Breast epithelium (tissue), 4 donors: ENCODE measurements around the gene PAX7. TPM values are rescaled to one million over a fixed set of nuclear protein-coding genes. Genes with fewer than 3 reads are reported as not detected.

ENCODE experiments used
- DNase-seq, 2 donors: peaks; one replicate each; pipeline ENCODE4 v3.0.0-alpha.2; 2019; ENCODE audit warnings: low spot score in 2 of 2
- H3K27ac ChIP-seq, 2 donors: fragments of 200-600 bp; sonication (generic) in 1 of 2; one replicate each; pipeline ENCODE4 v1.5.1; 2016 to 2019; ENCODE audit warnings: mild to moderate bottlenecking in 1 of 2
- H3K27me3 ChIP-seq, 2 donors: fragments of 200-600 bp; sonication (generic) in 1 of 2; one replicate each; pipeline versions ENCODE4 v1.5.1 to v1.6.0; 2017 to 2019; ENCODE audit warnings: control low read depth in 1 of 2, mild to moderate bottlenecking in 1 of 2
- H3K36me3 ChIP-seq: fragments of 200-600 bp; one replicate; pipeline ENCODE4 v1.5.1; 2019
- H3K4me1 ChIP-seq, 2 donors: fragments of 200-600 bp; sonication (generic); one replicate each; pipeline ENCODE4 v1.5.1; 2016 to 2019; ENCODE audit warnings: control low read depth in 1 of 2
- H3K4me3 ChIP-seq, 3 donors: fragments of 200-600 bp; sonication (generic); 1 replicate in 2 of 3; 2 replicates in 1 of 3; pipeline ENCODE4 v1.5.1; 2016 to 2019; ENCODE audit warnings: mild to moderate bottlenecking in 3 of 3, moderate library complexity in 2 of 3
- H3K9me3 ChIP-seq, 2 donors: fragments of 200-600 bp; sonication (generic) in 1 of 2; one replicate each; pipeline ENCODE4 v1.5.1; 2016 to 2019; ENCODE audit warnings: control low read depth in 1 of 2
- POLR2A ChIP-seq: fragments of 450-650 bp; IDR thresholded peaks from one replicate; pipeline ENCODE4 v1.6.1; 2016; ENCODE audit warnings: antibody characterized with exemption, mild to moderate bottlenecking, moderate library complexity
- POLR2AphosphoS5 ChIP-seq, 3 donors: sonication (generic); formaldehyde crosslinking; IDR thresholded peaks; one replicate each; pipeline ENCODE4 v1.6.1; 2017; ENCODE audit warnings: antibody characterized with exemption in 3 of 3
- intact Hi-C: fragments of 100-400 bp; cut with DNase I; formaldehyde crosslinking; loops from one replicate; pipeline ENCODE4 v1.15.1; 2023; ENCODE audit warnings: low total_unique reads
- total RNA-seq, 3 donors: library from RNA; depleted of rRNA; stranded (reverse); fragments of >200 nt; gene quantifications; one replicate each; pipeline ENCODE4 v1.1.0, GENCODE V29; 2016
- TF ChIP-seq, protein P1 (sequence below), 3 donors: fragments of 450-650 bp; IDR thresholded peaks; one replicate each; pipeline ENCODE4 v1.5.1; 2016 to 2017; ENCODE audit warnings: antibody characterized with exemption in 3 of 3, mild to moderate bottlenecking in 3 of 3, moderate library complexity in 3 of 3

The PAX7 gene
- total RNA-seq, 3 donors from 2014 or later: not detected

DNA sequence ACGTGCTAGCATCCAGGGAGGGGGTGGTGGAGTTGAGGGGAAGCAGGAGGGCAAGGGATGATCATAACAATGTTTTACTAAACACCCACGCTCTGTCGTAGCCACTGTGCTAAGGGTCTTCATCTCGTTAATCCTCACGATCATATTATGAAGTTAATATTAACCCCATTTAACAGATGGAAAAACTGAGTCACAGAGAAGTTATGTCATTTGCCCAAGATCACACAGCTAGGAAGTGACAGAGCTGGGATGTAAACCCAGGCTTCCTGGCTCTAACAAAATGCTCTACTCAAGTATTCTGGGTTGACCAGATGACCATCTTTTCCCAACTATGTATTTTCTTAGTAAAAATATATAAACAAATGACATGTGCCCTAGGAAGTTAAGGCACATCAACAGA, 140.2 kb downstream of the PAX7 start:
- Histone ChIP-seq H3K27me3 (peaks cover 0 to 65% of the 10 kb centered on the region in 2 donors), H3K36me3 (no peaks in the 10 kb centered on the region), H3K4me3 (no peak overlapping the region), H3K4me1 (no peaks in the 10 kb centered on the region), H3K9me3 (no peaks in the 10 kb centered on the region), H3K27ac (no peak overlapping the region)
- TF ChIP-seq POLR2AphosphoS5 (IDR thresholded peaks at IDR 0.05) (no peak), POLR2A (no peak)
- TF ChIP-seq, protein P1, sequence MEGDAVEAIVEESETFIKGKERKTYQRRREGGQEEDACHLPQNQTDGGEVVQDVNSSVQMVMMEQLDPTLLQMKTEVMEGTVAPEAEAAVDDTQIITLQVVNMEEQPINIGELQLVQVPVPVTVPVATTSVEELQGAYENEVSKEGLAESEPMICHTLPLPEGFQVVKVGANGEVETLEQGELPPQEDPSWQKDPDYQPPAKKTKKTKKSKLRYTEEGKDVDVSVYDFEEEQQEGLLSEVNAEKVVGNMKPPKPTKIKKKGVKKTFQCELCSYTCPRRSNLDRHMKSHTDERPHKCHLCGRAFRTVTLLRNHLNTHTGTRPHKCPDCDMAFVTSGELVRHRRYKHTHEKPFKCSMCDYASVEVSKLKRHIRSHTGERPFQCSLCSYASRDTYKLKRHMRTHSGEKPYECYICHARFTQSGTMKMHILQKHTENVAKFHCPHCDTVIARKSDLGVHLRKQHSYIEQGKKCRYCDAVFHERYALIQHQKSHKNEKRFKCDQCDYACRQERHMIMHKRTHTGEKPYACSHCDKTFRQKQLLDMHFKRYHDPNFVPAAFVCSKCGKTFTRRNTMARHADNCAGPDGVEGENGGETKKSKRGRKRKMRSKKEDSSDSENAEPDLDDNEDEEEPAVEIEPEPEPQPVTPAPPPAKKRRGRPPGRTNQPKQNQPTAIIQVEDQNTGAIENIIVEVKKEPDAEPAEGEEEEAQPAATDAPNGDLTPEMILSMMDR (IDR thresholded peaks at IDR 0.05): no peak
- no peak for DNase-seq
- intact Hi-C loops: no loop called here

DNA sequence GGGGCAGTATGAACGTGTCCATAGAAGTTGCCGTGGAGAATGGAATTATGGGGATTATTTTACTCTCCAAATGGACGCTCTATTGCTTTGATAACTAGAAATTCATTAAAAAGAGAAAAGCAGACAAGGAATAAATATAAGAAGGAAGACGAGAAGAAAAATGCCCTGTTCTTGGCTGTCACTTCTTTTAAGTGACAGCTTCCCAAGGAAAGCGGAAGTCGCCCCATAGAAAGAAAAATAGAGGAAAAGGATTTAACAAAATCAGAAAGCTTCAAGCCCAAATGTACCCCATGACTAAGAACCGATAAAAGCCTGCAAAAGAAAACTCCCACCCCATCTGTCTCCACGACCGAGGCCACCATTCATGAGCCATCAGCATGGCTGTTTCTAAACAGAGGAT, 143.1 kb downstream of the PAX7 start:
- DNase-seq: no peak
- intact Hi-C loops: no loop called here
- Histone ChIP-seq H3K9me3 (no peaks in the 10 kb centered on the region), H3K4me1 (no peaks in the 10 kb centered on the region), H3K27me3 (peaks cover 0 to 44% of the 10 kb centered on the region in 2 donors), H3K27ac (no peak overlapping the region), H3K4me3 (no peak overlapping the region), H3K36me3 (no peaks in the 10 kb centered on the region)
- TF ChIP-seq, protein P1 (IDR thresholded peaks at IDR 0.05): no peak
- TF ChIP-seq POLR2AphosphoS5 (IDR thresholded peaks at IDR 0.05) (no peak), POLR2A (no peak)

DNA sequence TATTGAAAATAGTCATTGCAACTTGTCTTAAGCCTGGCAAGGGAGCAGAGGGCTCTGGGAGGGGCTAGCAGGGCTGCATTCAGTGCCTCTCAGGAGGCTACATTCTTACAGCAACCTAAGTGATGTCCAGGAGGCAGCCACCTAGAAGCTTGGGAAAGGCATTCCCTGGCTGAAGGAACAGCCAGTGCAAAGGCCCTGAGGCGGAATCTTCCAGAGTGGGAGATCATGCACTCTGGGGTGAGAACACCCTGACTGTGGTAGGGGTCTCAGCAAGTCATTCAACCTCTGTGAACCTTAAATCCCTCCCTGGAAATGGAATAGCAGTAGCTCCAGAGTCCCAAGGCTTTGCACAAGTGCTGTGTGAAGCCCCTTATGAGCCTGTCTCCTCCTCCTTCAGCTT, 144.7 kb downstream of the PAX7 start:
- intact Hi-C loops: no loop called here
- no peak overlapping the region for H3K27ac ChIP-seq
- no peak for DNase-seq
- TF ChIP-seq POLR2A: no peak
- TF ChIP-seq, protein P1 (IDR thresholded peaks at IDR 0.05): no peak
- no peak for TF ChIP-seq POLR2AphosphoS5 (IDR thresholded peaks at IDR 0.05)
- H3K4me1 ChIP-seq: no peaks in the 10 kb centered on the region
- H3K27me3 ChIP-seq: peaks cover 0 to 31% of the 10 kb centered on the region in 2 donors
- H3K36me3 ChIP-seq: no peaks in the 10 kb centered on the region
- H3K4me3 ChIP-seq: no peak overlapping the region
- H3K9me3 ChIP-seq: no peaks in the 10 kb centered on the region

DNA sequence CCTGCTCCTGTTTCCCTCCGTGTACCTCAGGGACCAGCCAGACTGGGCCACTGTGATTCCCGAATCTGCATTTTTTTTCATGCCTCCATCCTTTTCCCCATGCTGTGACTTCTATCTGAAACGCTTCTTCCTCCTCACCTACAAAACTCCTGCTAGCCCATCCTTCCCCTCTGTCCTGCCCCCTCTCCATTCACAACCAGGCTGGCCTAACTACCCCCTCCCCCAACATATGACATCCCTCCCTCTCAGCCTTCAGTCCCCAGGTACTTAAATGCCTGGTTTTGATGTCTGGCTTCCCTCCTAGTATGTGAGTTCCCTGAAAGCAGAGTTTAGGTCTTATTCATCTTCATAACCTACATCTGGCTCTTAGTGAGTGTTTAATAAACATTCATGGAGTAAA, 146.1 kb downstream of the PAX7 start:
- H3K27me3 ChIP-seq: peaks cover 0 to 27% of the 10 kb centered on the region in 2 donors

DNA sequence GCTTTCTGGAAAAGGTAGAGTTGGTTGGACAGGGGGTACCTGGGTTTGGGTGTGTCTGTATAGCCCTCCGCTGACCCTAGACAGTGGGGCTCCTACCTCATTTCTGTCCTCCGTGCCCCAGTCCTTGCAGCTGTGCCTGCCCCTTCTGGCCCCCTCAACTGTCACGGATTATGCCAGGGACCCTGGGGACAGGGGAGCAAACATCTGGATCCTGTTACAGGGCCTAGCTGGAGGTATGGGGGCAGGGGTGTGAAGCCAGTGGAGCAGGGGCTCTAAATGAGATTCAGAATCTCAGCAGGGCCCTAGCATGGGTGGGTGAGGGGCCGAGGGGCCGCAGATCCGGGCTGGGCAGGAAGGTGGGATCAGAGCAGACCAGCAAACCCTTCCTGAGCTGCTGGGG, 147.8 kb downstream of the PAX7 start:
- intact Hi-C loops: no loop called here
- H3K4me3 ChIP-seq: no peak overlapping the region
- H3K4me1 ChIP-seq: no peaks in the 10 kb centered on the region
- H3K36me3 ChIP-seq: no peaks in the 10 kb centered on the region
- H3K27ac ChIP-seq: no peak overlapping the region
- no peaks in the 10 kb centered on the region for H3K9me3 ChIP-seq
- no peak for DNase-seq
- TF ChIP-seq, protein P1 (IDR thresholded peaks at IDR 0.05): no peak
- TF ChIP-seq POLR2AphosphoS5 (IDR thresholded peaks at IDR 0.05): no peak
- TF ChIP-seq POLR2A: no peak
- peaks cover 0 to 17% of the 10 kb centered on the region in 2 donors for H3K27me3 ChIP-seq

More for the DNA sequence above, 146.1 kb downstream of the PAX7 start:
- Histone ChIP-seq H3K4me1 (no peaks in the 10 kb centered on the region), H3K36me3 (no peaks in the 10 kb centered on the region), H3K4me3 (no peak overlapping the region), H3K27ac (no peak overlapping the region), H3K9me3 (no peaks in the 10 kb centered on the region)
- TF ChIP-seq, protein P1 (IDR thresholded peaks at IDR 0.05): no peak
- TF ChIP-seq POLR2AphosphoS5 (IDR thresholded peaks at IDR 0.05) (no peak), POLR2A (no peak)
- intact Hi-C loops: no loop called here
- no peak for DNase-seq
